H9 (cell line): Measurements from ENCODE around the gene FLVCR1. TPM values are rescaled to one million over a fixed set of nuclear protein-coding genes. Genes with fewer than 3 reads are reported as not detected.
"Not testable (repeated sequence)": the region's sequence is repeated elsewhere in the genome, so short reads cannot be mapped to it uniquely, and the experiment has no call there.

Experiments used
- DNase-seq: peaks from one replicate; pipeline ENCODE4 v3.0.0-alpha.2; 2017
- H2AFZ ChIP-seq: one replicate; pipeline ENCODE4 v1.6.1; 2013; ENCODE audit warnings: mild to moderate bottlenecking, low read length, control low read depth, moderate library complexity
- H2AK5ac ChIP-seq: 2 replicates; pipeline ENCODE4 v1.6.1; 2013; ENCODE audit warnings: low read length, control low read depth, mixed read lengths; ENCODE audit not compliant: insufficient read length
- H2BK120ac ChIP-seq: one replicate; pipeline ENCODE4 v1.6.1; 2013; ENCODE audit warnings: low read depth, mild to moderate bottlenecking, low read length, control low read depth, inconsistent platforms; ENCODE audit not compliant: poor library complexity, severe bottlenecking
- H2BK12ac ChIP-seq: 2 replicates; pipeline ENCODE4 v1.6.1; 2013; ENCODE audit warnings: low read length, control low read depth, mixed read lengths, low read depth; ENCODE audit not compliant: insufficient read length
- H2BK15ac ChIP-seq: 2 replicates; pipeline ENCODE4 v1.6.1; 2013; ENCODE audit warnings: low read depth, low read length, control low read depth
- H2BK20ac ChIP-seq: one replicate; pipeline ENCODE4 v1.6.1; 2013; ENCODE audit warnings: low read depth, mild to moderate bottlenecking, low read length, control low read depth, inconsistent platforms; ENCODE audit not compliant: poor library complexity, severe bottlenecking
- H2BK5ac ChIP-seq: 2 replicates; pipeline ENCODE4 v1.6.1; 2013; ENCODE audit warnings: low read length, control low read depth, mixed read lengths; ENCODE audit not compliant: insufficient read length
- H3K14ac ChIP-seq: 2 replicates; pipeline ENCODE4 v1.6.1; 2013; ENCODE audit warnings: low read length, control low read depth; ENCODE audit not compliant: insufficient read depth
- H3K18ac ChIP-seq: 2 replicates; pipeline ENCODE4 v1.6.1; 2013; ENCODE audit warnings: low read depth, mild to moderate bottlenecking, mixed read lengths, low read length, control low read depth; ENCODE audit not compliant: insufficient read length
- H3K23ac ChIP-seq: 2 replicates; pipeline ENCODE4 v1.6.1; 2013; ENCODE audit warnings: low read length, control low read depth, mixed read lengths, low read depth; ENCODE audit not compliant: insufficient read length
- H3K23me2 ChIP-seq: 2 replicates; pipeline ENCODE4 v1.6.1; 2013; ENCODE audit warnings: low read depth, mild to moderate bottlenecking, mixed read lengths, low read length, control low read depth; ENCODE audit not compliant: insufficient read length, poor library complexity, severe bottlenecking
- H3K27ac ChIP-seq: 2 replicates; pipeline ENCODE4 v1.5.1; 2013; ENCODE audit warnings: low read length, control low read depth, mixed read lengths, low read depth; ENCODE audit not compliant: insufficient read length
- H3K27me3 ChIP-seq: 2 replicates; pipeline ENCODE4 v1.6.1; 2013; ENCODE audit warnings: low read length, control low read depth, inconsistent platforms; ENCODE audit not compliant: insufficient read depth
- H3K4ac ChIP-seq: 2 replicates; pipeline ENCODE4 v1.6.1; 2013; ENCODE audit warnings: low read depth, mild to moderate bottlenecking, control low read depth, inconsistent platforms, low read length, moderate library complexity
- H3K4me1 ChIP-seq: 2 replicates; pipeline ENCODE4 v1.6.1; 2013; ENCODE audit warnings: low read length, control low read depth, inconsistent platforms; ENCODE audit not compliant: insufficient read depth
- H3K4me2 ChIP-seq: 2 replicates; pipeline ENCODE4 v1.6.1; 2013; ENCODE audit warnings: low read length, control low read depth, mixed read lengths; ENCODE audit not compliant: insufficient read length, insufficient read depth
- H3K56ac ChIP-seq: 2 replicates; pipeline ENCODE4 v1.6.1; 2013; ENCODE audit warnings: low read depth, mild to moderate bottlenecking, mixed read lengths, low read length, control low read depth; ENCODE audit not compliant: insufficient read length
- H3K79me1 ChIP-seq: 2 replicates; pipeline ENCODE4 v1.6.1; 2013; ENCODE audit warnings: low read depth, mild to moderate bottlenecking, moderate library complexity, low read length, control low read depth, inconsistent platforms; ENCODE audit not compliant: insufficient read depth, poor library complexity, severe bottlenecking
- H3K79me2 ChIP-seq: 2 replicates; pipeline ENCODE4 v1.6.1; 2013; ENCODE audit warnings: low read length, control low read depth, inconsistent platforms; ENCODE audit not compliant: insufficient read depth
- H3K9ac ChIP-seq: 2 replicates; pipeline ENCODE4 v1.6.1; 2013; ENCODE audit warnings: low read length, control low read depth, mixed read lengths; ENCODE audit not compliant: insufficient read length; ENCODE audit errors: extremely low read depth
- H3K9me3 ChIP-seq: one replicate; pipeline ENCODE4 v1.6.1; 2013; ENCODE audit warnings: low read depth, low read length, inconsistent platforms; ENCODE audit not compliant: control insufficient read depth
- H3T11ph ChIP-seq: one replicate; pipeline ENCODE4 v1.6.1; 2013; ENCODE audit warnings: mild to moderate bottlenecking, low read length, control low read depth, inconsistent platforms
- H4K20me1 ChIP-seq: one replicate; pipeline ENCODE4 v1.6.1; 2013; ENCODE audit not compliant: control insufficient read depth, insufficient read length, insufficient read depth
- H4K5ac ChIP-seq: 2 replicates; pipeline ENCODE4 v1.6.1; 2013; ENCODE audit warnings: low read depth, mild to moderate bottlenecking, mixed read lengths, low read length, control low read depth; ENCODE audit not compliant: insufficient read length
- H4K8ac ChIP-seq: replicated peaks from 2 replicates; pipeline ENCODE4 v1.6.1; 2013; ENCODE audit warnings: low read length, control low read depth, mixed read lengths, low read depth; ENCODE audit not compliant: insufficient read length
- H4K91ac ChIP-seq: 2 replicates; pipeline ENCODE4 v1.6.1; 2013; ENCODE audit warnings: low read depth, mild to moderate bottlenecking, moderate library complexity, mixed read lengths, low read length, control low read depth; ENCODE audit not compliant: insufficient read length
- H3K27ac Mint-ChIP-seq, 3 experiments: 2 replicates in 2 of 3; 3 replicates in 1 of 3; pipeline ENCODE4 v1.8.0; 2020 to 2021; ENCODE audit warnings: mixed read lengths in 3 of 3, mild to moderate bottlenecking in 1 of 3, moderate library complexity in 1 of 3
- H3K27me3 Mint-ChIP-seq: 2 replicates; pipeline ENCODE4 v1.8.0; 2021; ENCODE audit warnings: low read depth, mild to moderate bottlenecking, moderate library complexity, mixed read lengths
- H3K36me3 Mint-ChIP-seq, 3 experiments: 2 replicates in 2 of 3; 3 replicates in 1 of 3; pipeline ENCODE4 v1.8.0; 2020 to 2021; ENCODE audit warnings: low read depth in 3 of 3, mixed read lengths in 3 of 3; ENCODE audit not compliant: insufficient read depth in 1 of 3
- H3K4me1 Mint-ChIP-seq, 2 experiments: 2 replicates each; pipeline ENCODE4 v1.8.0; 2020; ENCODE audit warnings: mixed read lengths in 2 of 2
- H3K4me3 Mint-ChIP-seq, 2 experiments: 2 replicates in 1 of 2; 3 replicates in 1 of 2; pipeline ENCODE4 v1.8.0; 2020 to 2021; ENCODE audit warnings: mild to moderate bottlenecking in 2 of 2, mixed read lengths in 2 of 2, moderate library complexity in 1 of 2
- H3K9me3 Mint-ChIP-seq, 2 experiments: 2 replicates in 1 of 2; 3 replicates in 1 of 2; pipeline ENCODE4 v1.8.0; 2020; ENCODE audit warnings: mild to moderate bottlenecking in 2 of 2, mixed read lengths in 2 of 2, moderate library complexity in 1 of 2
- WGBS: extraction: QIAGEN DNeasy Blood & Tissue Kit; methylation state at CpG from one replicate; pipeline ENCODE4 v1.1.7; 2013; ENCODE audit warnings: missing lambda C conversion rate, low lambda C conversion rate, mixed read lengths; ENCODE audit not compliant: insufficient read length; ENCODE audit errors: extremely low coverage; 5-methylcytosine and 5-hydroxymethylcytosine counted together
- total RNA-seq: library from RNA; stranded (reverse); gene quantifications from 2 replicates; pipeline ENCODE4 v1.2.1, GENCODE V29; 2021

FLVCR1 gene
- total RNA-seq, 1 experiment from 2014 or later = 55.2 TPM

- not testable (repeated sequence) for DNase-seq, H3K4ac ChIP-seq, H3K18ac ChIP-seq, H3K56ac ChIP-seq, H2BK5ac ChIP-seq, H2BK12ac ChIP-seq, H3K27me3 Mint-ChIP-seq, H3K27me3 ChIP-seq, H3K9me3 ChIP-seq, H4K5ac ChIP-seq, H3K23ac ChIP-seq, H3K79me1 ChIP-seq, H2BK15ac ChIP-seq, H2AK5ac ChIP-seq, H2AFZ ChIP-seq, H3K9me3 Mint-ChIP-seq, H3K23me2 ChIP-seq, H2BK20ac ChIP-seq, H4K91ac ChIP-seq, H3K14ac ChIP-seq, H4K8ac ChIP-seq, H3T11ph ChIP-seq, H4K20me1 ChIP-seq, H3K79me2 ChIP-seq, H2BK120ac ChIP-seq, H3K4me1 ChIP-seq
- peak overlapping the region; percentile 95 to 98 (median 98); a peak in 6 of 7 replicates for H3K27ac Mint-ChIP-seq
- peak overlapping the region; percentile 22 for H3K4me2 ChIP-seq
- H3K4me3 Mint-ChIP-seq = peak overlapping the region; percentile 86 to 97
- 100% methylated on average over 1 of the region's 3 CpGs for WGBS
- H3K4me1 Mint-ChIP-seq = peaks cover 49 to 83% of the 10 kb centered on the region in 2 experiments
- peak overlapping the region; percentile 36 for H3K27ac ChIP-seq
- peaks cover 12 to 41% (median 39%) of the 10 kb centered on the region in 3 experiments for H3K36me3 Mint-ChIP-seq
- H3K9ac ChIP-seq = peak overlapping the region; percentile 89
Observed at GRCh38 chr1:212913638-212914037, 55.6 kb downstream of the FLVCR1 start.

GRCh38 chr1:212914110-212914509, 56.0 kb downstream of the FLVCR1 start:
- no CpG with 5 or more reads among the region's 5 CpGs for WGBS
- H3K4ac ChIP-seq, H2BK12ac ChIP-seq, H3K4me1 ChIP-seq, H4K91ac ChIP-seq, H3K18ac ChIP-seq, H4K20me1 ChIP-seq, H3K9me3 ChIP-seq, H3K27me3 ChIP-seq, H3K79me1 ChIP-seq, H4K5ac ChIP-seq, DNase-seq, H3K9ac ChIP-seq, H2BK20ac ChIP-seq, H3K23me2 ChIP-seq, H2AK5ac ChIP-seq, H3K23ac ChIP-seq, H4K8ac ChIP-seq, H3K9me3 Mint-ChIP-seq, H2BK5ac ChIP-seq, H2BK120ac ChIP-seq, H3K79me2 ChIP-seq, H2AFZ ChIP-seq, H3K56ac ChIP-seq, H3T11ph ChIP-seq, H3K27me3 Mint-ChIP-seq, H2BK15ac ChIP-seq, H3K14ac ChIP-seq: not testable (repeated sequence)
- peak overlapping the region; percentile 86 to 97 for H3K4me3 Mint-ChIP-seq
- peak overlapping the region; percentile 75 for H3K4me2 ChIP-seq
- H3K36me3 Mint-ChIP-seq = peaks cover 12 to 43% (median 42%) of the 10 kb centered on the region in 3 experiments
- peak overlapping the region; percentile 97 to 98 (median 98) for H3K27ac Mint-ChIP-seq
- peaks cover 44 to 79% of the 10 kb centered on the region in 2 experiments for H3K4me1 Mint-ChIP-seq
- peak overlapping the region; percentile 84 for H3K27ac ChIP-seq
